Measurements from ENCODE around the gene SORBS1.

Gene SORBS1

GRCh38 chr10:95335933-95336699 lies 225.1 kb downstream of the SORBS1 start:
- Histone ChIP-seq H3K4me3 (ENCODE audit: low read depth, low read length) (no peak overlapping the region), H3K9me3 (ENCODE audit: control insufficient read depth, insufficient read depth, low read length) (no peaks in the 10 kb centered on the region), H3K4me1 (ENCODE audit: control insufficient read depth, insufficient read depth, low read length) (peaks cover 7% of the 10 kb centered on the region; the same call in 1 of the 2 replicates), H3K36me3 (ENCODE audit: control insufficient read depth, insufficient read depth, low read length) (peaks cover 11% of the 10 kb centered on the region; the same call in 1 of the 2 replicates), H3K9ac (ENCODE audit: low read depth, low read length) (no peak overlapping the region), H3K27ac (ENCODE audit: low read depth, low read length) (no peak overlapping the region), H3K27me3 (ENCODE audit: control insufficient read depth, insufficient read depth, low read length) (no peaks in the 10 kb centered on the region)

GRCh38 chr10:95334805-95335144 lies 226.4 kb downstream of the SORBS1 start:
- H3K9ac ChIP-seq (ENCODE audit: low read depth, low read length), result no peak overlapping the region
- no peaks in the 10 kb centered on the region for H3K9me3 ChIP-seq (ENCODE audit: control insufficient read depth, insufficient read depth, low read length)
- peaks cover 11% of the 10 kb centered on the region; the same call in 1 of the 2 replicates for H3K36me3 ChIP-seq (ENCODE audit: control insufficient read depth, insufficient read depth, low read length)
- no peaks in the 10 kb centered on the region for H3K27me3 ChIP-seq (ENCODE audit: control insufficient read depth, insufficient read depth, low read length)
- H3K4me1 ChIP-seq (ENCODE audit: control insufficient read depth, insufficient read depth, low read length), result peaks cover 7% of the 10 kb centered on the region; the same call in 1 of the 2 replicates
- H3K4me3 ChIP-seq (ENCODE audit: low read depth, low read length), result no peak overlapping the region
- no peak overlapping the region for H3K27ac ChIP-seq (ENCODE audit: low read depth, low read length)

- H3K9me3 ChIP-seq (ENCODE audit: control insufficient read depth, insufficient read depth, low read length), result no peaks in the 10 kb centered on the region
- H3K27ac ChIP-seq (ENCODE audit: low read depth, low read length), result no peak overlapping the region
- H3K27me3 ChIP-seq (ENCODE audit: control insufficient read depth, insufficient read depth, low read length), result no peaks in the 10 kb centered on the region
- H3K4me3 ChIP-seq (ENCODE audit: low read depth, low read length), result no peak overlapping the region
- peaks cover 7% of the 10 kb centered on the region; the same call in 1 of the 2 replicates for H3K4me1 ChIP-seq (ENCODE audit: control insufficient read depth, insufficient read depth, low read length)
- no peak overlapping the region for H3K9ac ChIP-seq (ENCODE audit: low read depth, low read length)
- peaks cover 10% of the 10 kb centered on the region; the same call in 1 of the 2 replicates for H3K36me3 ChIP-seq (ENCODE audit: control insufficient read depth, insufficient read depth, low read length)
Measured at GRCh38 chr10:95333997-95334804, 227.0 kb downstream of the SORBS1 start.

DNA sequence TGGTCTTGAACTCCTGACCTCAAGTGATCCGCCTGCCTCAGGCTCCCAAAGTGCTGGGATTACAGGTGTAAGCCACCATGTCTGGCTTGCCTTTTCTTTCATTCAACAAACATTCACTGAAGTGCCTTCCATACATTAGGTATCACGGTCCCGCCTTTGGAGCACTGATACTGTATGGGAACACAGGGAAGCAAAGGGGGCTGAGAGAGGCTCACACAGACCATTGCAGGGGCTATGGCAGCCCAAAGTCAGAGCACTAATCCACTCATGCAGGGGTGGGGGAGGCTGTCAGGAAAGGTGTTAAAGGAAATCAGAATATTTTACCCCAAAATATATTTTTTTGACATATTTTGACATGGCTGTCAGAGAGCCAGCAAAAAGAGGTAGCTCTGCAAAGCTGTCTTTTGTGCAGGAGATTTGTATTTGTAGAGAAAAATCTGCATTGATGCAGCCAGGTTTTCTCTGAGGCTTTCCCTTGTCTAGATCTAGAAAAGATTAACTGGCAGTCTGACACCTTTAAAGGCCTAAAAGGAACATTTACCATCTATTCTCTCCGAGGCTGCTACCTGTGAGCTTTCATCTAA lies 228.4 kb downstream of the SORBS1 start:
- H3K27me3 ChIP-seq (ENCODE audit: control insufficient read depth, insufficient read depth, low read length), result no peaks in the 10 kb centered on the region
- H3K9me3 ChIP-seq (ENCODE audit: control insufficient read depth, insufficient read depth, low read length), result no peaks in the 10 kb centered on the region
- H3K4me3 ChIP-seq (ENCODE audit: low read depth, low read length), result no peak overlapping the region
- H3K36me3 ChIP-seq (ENCODE audit: control insufficient read depth, insufficient read depth, low read length), result 0 out of 2 replicates have a peak, but pooled peaks cover 6% of the 10 kb centered on the region
- no peak overlapping the region for H3K27ac ChIP-seq (ENCODE audit: low read depth, low read length)
- H3K4me1 ChIP-seq (ENCODE audit: control insufficient read depth, insufficient read depth, low read length), result peaks cover 7% of the 10 kb centered on the region; the same call in 1 of the 2 replicates
- no peak overlapping the region for H3K9ac ChIP-seq (ENCODE audit: low read depth, low read length)

GRCh38 chr10:95331596-95332130 lies 229.5 kb downstream of the SORBS1 start:
- Histone ChIP-seq H3K4me1 (ENCODE audit: control insufficient read depth, insufficient read depth, low read length) (peaks cover 7% of the 10 kb centered on the region; the same call in 1 of the 2 replicates), H3K36me3 (ENCODE audit: control insufficient read depth, insufficient read depth, low read length) (0 out of 2 replicates have a peak, but pooled peaks cover 6% of the 10 kb centered on the region), H3K27me3 (ENCODE audit: control insufficient read depth, insufficient read depth, low read length) (no peaks in the 10 kb centered on the region), H3K27ac (ENCODE audit: low read depth, low read length) (no peak overlapping the region), H3K9ac (ENCODE audit: low read depth, low read length) (no peak overlapping the region), H3K9me3 (ENCODE audit: control insufficient read depth, insufficient read depth, low read length) (no peaks in the 10 kb centered on the region), H3K4me3 (ENCODE audit: low read depth, low read length) (no peak overlapping the region)

GRCh38 chr10:95330966-95331453 lies 230.2 kb downstream of the SORBS1 start:
- H3K9ac ChIP-seq (ENCODE audit: low read depth, low read length), result no peak overlapping the region
- H3K27ac ChIP-seq (ENCODE audit: low read depth, low read length), result no peak overlapping the region
- H3K4me1 ChIP-seq (ENCODE audit: control insufficient read depth, insufficient read depth, low read length), result peaks cover 7% of the 10 kb centered on the region; the same call in 1 of the 2 replicates
- no peaks in the 10 kb centered on the region for H3K9me3 ChIP-seq (ENCODE audit: control insufficient read depth, insufficient read depth, low read length)
- no peak overlapping the region for H3K4me3 ChIP-seq (ENCODE audit: low read depth, low read length)
- H3K27me3 ChIP-seq (ENCODE audit: control insufficient read depth, insufficient read depth, low read length), result no peaks in the 10 kb centered on the region
- H3K36me3 ChIP-seq (ENCODE audit: control insufficient read depth, insufficient read depth, low read length), result 0 out of 2 replicates have a peak, but pooled peaks cover 8% of the 10 kb centered on the region

DNA sequence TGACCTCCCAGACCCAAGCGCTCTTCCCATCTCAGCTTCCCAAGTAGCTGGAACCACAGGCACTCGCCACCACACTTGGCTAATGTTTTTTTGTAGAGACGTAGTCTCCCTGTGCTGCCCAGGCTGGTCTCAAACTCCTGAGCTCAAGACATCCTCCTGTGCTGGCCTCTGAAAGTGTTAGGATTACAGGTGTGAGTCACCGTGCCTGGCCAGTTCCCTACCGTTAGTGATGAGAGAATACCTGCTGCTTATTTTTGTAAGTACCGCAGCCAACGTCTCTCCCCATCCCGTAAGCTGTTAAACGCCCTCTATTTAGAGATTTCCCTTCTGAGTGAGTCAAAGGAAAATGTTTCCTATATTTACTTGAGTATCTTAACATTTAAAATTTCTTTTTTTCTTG lies 231.9 kb downstream of the SORBS1 start:
- no peaks in the 10 kb centered on the region for H3K9me3 ChIP-seq (ENCODE audit: control insufficient read depth, insufficient read depth, low read length)
- H3K9ac ChIP-seq (ENCODE audit: low read depth, low read length), result no peak overlapping the region
- H3K27me3 ChIP-seq (ENCODE audit: control insufficient read depth, insufficient read depth, low read length), result no peaks in the 10 kb centered on the region
- H3K4me3 ChIP-seq (ENCODE audit: low read depth, low read length), result no peak overlapping the region
- H3K36me3 ChIP-seq (ENCODE audit: control insufficient read depth, insufficient read depth, low read length), result 0 out of 2 replicates have a peak, but pooled peaks cover 3% of the 10 kb centered on the region
- H3K4me1 ChIP-seq (ENCODE audit: control insufficient read depth, insufficient read depth, low read length), result peaks cover 7% of the 10 kb centered on the region; the same call in 1 of the 2 replicates
- H3K27ac ChIP-seq (ENCODE audit: low read depth, low read length), result no peak overlapping the region

- Histone ChIP-seq H3K9ac (ENCODE audit: low read depth, low read length) (no peak overlapping the region), H3K36me3 (ENCODE audit: control insufficient read depth, insufficient read depth, low read length) (0 out of 2 replicates have a peak, but pooled peaks cover 3% of the 10 kb centered on the region), H3K27ac (ENCODE audit: low read depth, low read length) (no peak overlapping the region), H3K27me3 (ENCODE audit: control insufficient read depth, insufficient read depth, low read length) (no peaks in the 10 kb centered on the region), H3K9me3 (ENCODE audit: control insufficient read depth, insufficient read depth, low read length) (no peaks in the 10 kb centered on the region), H3K4me1 (ENCODE audit: control insufficient read depth, insufficient read depth, low read length) (peaks cover 3% of the 10 kb centered on the region; the same call in 1 of the 2 replicates), H3K4me3 (ENCODE audit: low read depth, low read length) (no peak overlapping the region)
Measured at GRCh38 chr10:95328013-95328412, 233.2 kb downstream of the SORBS1 start.

DNA sequence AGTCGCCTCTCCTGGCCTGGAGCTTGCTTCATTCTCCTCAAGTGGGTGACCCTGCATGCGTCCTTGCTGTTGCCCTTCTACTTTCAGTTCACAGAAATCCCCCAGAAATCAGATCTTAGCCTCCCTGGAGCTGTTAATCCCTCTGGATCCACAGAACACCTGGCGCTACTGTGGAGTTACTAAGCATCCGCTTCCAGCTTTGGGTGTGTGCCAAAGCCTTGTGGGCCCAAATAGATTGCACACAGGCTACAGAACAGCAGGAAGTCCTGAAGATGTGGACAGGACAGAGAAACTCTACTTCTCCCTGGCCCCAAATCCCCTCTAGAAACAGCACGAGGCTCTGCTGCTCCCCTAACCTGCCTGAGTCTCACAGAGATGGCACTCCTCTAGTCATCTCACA lies 233.8 kb downstream of the SORBS1 start:
- Histone ChIP-seq H3K9me3 (ENCODE audit: control insufficient read depth, insufficient read depth, low read length) (no peaks in the 10 kb centered on the region), H3K27ac (ENCODE audit: low read depth, low read length) (no peak overlapping the region), H3K4me1 (ENCODE audit: control insufficient read depth, insufficient read depth, low read length) (no peaks in the 10 kb centered on the region), H3K36me3 (ENCODE audit: control insufficient read depth, insufficient read depth, low read length) (0 out of 2 replicates have a peak, but pooled peaks cover 3% of the 10 kb centered on the region), H3K27me3 (ENCODE audit: control insufficient read depth, insufficient read depth, low read length) (no peaks in the 10 kb centered on the region), H3K4me3 (ENCODE audit: low read depth, low read length) (no peak overlapping the region), H3K9ac (ENCODE audit: low read depth, low read length) (no peak overlapping the region)

- Histone ChIP-seq H3K4me1 (ENCODE audit: control insufficient read depth, insufficient read depth, low read length) (no peaks in the 10 kb centered on the region), H3K4me3 (ENCODE audit: low read depth, low read length) (no peak overlapping the region), H3K36me3 (ENCODE audit: control insufficient read depth, insufficient read depth, low read length) (peaks cover 8% of the 10 kb centered on the region), H3K9me3 (ENCODE audit: control insufficient read depth, insufficient read depth, low read length) (no peaks in the 10 kb centered on the region), H3K27ac (ENCODE audit: low read depth, low read length) (no peak overlapping the region), H3K27me3 (ENCODE audit: control insufficient read depth, insufficient read depth, low read length) (no peaks in the 10 kb centered on the region), H3K9ac (ENCODE audit: low read depth, low read length) (no peak overlapping the region)
Measured at GRCh38 chr10:95326396-95326795, 234.8 kb downstream of the SORBS1 start.

Measured in HUES48 (cell line).